Measurements from ENCODE around the gene MAP3K20. TPM values are rescaled to one million over a fixed set of nuclear protein-coding genes. Genes with fewer than 3 reads are reported as not detected.

MAP3K20 gene
- total and polyA plus RNA-seq, 10 of the 15 experiments (the other 5 are each of a cell fraction or from before 2014, with no cell fraction given), result 0.04 to 5.6 (median 2.3) TPM

DNA sequence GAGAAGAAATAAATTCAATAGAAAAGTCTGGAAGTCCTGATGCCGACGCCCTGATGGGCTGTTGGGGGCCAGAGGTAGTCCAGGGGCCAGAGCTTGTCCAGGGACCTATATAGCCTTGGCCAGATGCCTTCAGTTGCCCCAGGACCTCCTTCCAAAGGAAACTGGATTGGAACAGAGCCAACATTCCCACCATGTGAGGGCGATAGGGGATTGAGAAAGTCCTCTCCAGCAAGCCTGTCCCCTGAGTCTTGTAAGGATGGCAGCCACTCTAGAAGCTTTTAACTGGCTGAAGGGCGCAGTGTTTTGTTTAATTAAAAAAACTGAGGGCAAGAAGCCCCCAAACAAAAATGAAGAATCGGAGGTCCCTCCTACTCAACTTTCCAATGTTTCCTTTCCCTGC is 224.1 kb downstream of the MAP3K20 start:
- ChIA-PET CTCF (interaction anchor here (1.3 kb wide), 1 partner anchor 102 kb away, joined by 3 read pairs; no protein-coding TSS in a partner anchor), POLR2A (no interaction called here), RAD21 (ENCODE audit: unreplicated experiment) (no interaction called here), SMC1A (ENCODE audit: uncharacterized antibody, unreplicated experiment) (no interaction called here)
- ATAC-seq, result no peak
- no peak overlapping the region for H2AFZ ChIP-seq (ENCODE audit: control insufficient read depth, low read depth, low read length)
- in situ Hi-C loops (cut with MboI), result no loop called here
- BruUV-seq (replicated peaks), result no TSS peak
- peaks cover 23% of the 10 kb centered on the region; the same call in 2 of the 3 replicates for H3K9me3 ChIP-seq (replicated peaks; ENCODE audit: control insufficient read depth, insufficient read depth, low read length)
- no peak overlapping the region for H3K9ac ChIP-seq (ENCODE audit: control insufficient read depth, insufficient read depth, low read length)
- TF ChIP-seq, protein P1, sequence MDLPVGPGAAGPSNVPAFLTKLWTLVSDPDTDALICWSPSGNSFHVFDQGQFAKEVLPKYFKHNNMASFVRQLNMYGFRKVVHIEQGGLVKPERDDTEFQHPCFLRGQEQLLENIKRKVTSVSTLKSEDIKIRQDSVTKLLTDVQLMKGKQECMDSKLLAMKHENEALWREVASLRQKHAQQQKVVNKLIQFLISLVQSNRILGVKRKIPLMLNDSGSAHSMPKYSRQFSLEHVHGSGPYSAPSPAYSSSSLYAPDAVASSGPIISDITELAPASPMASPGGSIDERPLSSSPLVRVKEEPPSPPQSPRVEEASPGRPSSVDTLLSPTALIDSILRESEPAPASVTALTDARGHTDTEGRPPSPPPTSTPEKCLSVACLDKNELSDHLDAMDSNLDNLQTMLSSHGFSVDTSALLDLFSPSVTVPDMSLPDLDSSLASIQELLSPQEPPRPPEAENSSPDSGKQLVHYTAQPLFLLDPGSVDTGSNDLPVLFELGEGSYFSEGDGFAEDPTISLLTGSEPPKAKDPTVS (IDR thresholded peaks at IDR 0.05; ENCODE audit: low read depth, low read length), result no peak
- TF ChIP-seq SMAD1 (IDR thresholded peaks at IDR 0.05; ENCODE audit: low read depth, partially characterized antibody) (no peak), DPF2 (IDR thresholded peaks at IDR 0.05) (no peak), LARP7 (IDR thresholded peaks at IDR 0.05) (no peak), MYB (IDR thresholded peaks at IDR 0.05; ENCODE audit: borderline replicate concordance, low read depth, low read length) (no peak), NRF1 (conservative IDR thresholded peaks at IDR 0.05; ENCODE audit: low read depth, low read length) (no peak), SIN3A (IDR thresholded peaks at IDR 0.05; ENCODE audit: low read depth, low read length) (no peak), ZNF24 (IDR thresholded peaks at IDR 0.05) (no peak), IKZF2 (IDR thresholded peaks at IDR 0.05) (no peak), FOXM1 (IDR thresholded peaks at IDR 0.05; ENCODE audit: low read depth, low read length) (no peak), RB1 (IDR thresholded peaks at IDR 0.05; ENCODE audit: borderline replicate concordance) (no peak), NBN (IDR thresholded peaks at IDR 0.05) (no peak), NFXL1 (IDR thresholded peaks at IDR 0.05; ENCODE audit: borderline replicate concordance) (no peak), SRF (IDR thresholded peaks at IDR 0.05; ENCODE audit: low read depth in 2 of 2, low read length in 2 of 2) (no peak)
- TF ChIP-seq, protein P2, sequence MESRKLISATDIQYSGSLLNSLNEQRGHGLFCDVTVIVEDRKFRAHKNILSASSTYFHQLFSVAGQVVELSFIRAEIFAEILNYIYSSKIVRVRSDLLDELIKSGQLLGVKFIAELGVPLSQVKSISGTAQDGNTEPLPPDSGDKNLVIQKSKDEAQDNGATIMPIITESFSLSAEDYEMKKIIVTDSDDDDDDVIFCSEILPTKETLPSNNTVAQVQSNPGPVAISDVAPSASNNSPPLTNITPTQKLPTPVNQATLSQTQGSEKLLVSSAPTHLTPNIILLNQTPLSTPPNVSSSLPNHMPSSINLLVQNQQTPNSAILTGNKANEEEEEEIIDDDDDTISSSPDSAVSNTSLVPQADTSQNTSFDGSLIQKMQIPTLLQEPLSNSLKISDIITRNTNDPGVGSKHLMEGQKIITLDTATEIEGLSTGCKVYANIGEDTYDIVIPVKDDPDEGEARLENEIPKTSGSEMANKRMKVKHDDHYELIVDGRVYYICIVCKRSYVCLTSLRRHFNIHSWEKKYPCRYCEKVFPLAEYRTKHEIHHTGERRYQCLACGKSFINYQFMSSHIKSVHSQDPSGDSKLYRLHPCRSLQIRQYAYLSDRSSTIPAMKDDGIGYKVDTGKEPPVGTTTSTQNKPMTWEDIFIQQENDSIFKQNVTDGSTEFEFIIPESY (IDR thresholded peaks at IDR 0.05), result no peak
- TF ChIP-seq, protein P3, sequence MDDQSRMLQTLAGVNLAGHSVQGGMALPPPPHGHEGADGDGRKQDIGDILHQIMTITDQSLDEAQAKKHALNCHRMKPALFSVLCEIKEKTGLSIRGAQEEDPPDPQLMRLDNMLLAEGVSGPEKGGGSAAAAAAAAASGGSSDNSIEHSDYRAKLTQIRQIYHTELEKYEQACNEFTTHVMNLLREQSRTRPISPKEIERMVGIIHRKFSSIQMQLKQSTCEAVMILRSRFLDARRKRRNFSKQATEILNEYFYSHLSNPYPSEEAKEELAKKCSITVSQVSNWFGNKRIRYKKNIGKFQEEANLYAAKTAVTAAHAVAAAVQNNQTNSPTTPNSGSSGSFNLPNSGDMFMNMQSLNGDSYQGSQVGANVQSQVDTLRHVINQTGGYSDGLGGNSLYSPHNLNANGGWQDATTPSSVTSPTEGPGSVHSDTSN (IDR thresholded peaks at IDR 0.05; ENCODE audit: insufficient replicate concordance, low read depth, low read length), result no peak
- H3K4me1 ChIP-seq (ENCODE audit: control insufficient read depth, insufficient read depth, low read length), result no peaks in the 10 kb centered on the region; the same call in 1 of the 2 replicates
- no peak overlapping the region for H3K4me3 ChIP-seq
- no peak for FAIRE-seq
- H3K27ac ChIP-seq (ENCODE audit: control insufficient read depth, insufficient read depth), result no peak overlapping the region
- no peaks in the 10 kb centered on the region for H4K20me1 ChIP-seq (ENCODE audit: control insufficient read depth, insufficient read depth)
- no peaks in the 10 kb centered on the region for H3K27me3 ChIP-seq (replicated peaks in 1 of 2; ENCODE audit: control insufficient read depth in 2 of 2, insufficient read depth in 2 of 2, low read length in 1 of 2)
- intact Hi-C loops (cut with micrococcal nuclease; ENCODE audit: unreplicated experiment), result no loop called here
- H3K36me3 ChIP-seq (ENCODE audit: control insufficient read depth in 2 of 2, insufficient read depth in 2 of 2, low read length in 1 of 2), result no peaks in the 10 kb centered on the region
- WGBS (ENCODE audit: insufficient coverage, insufficient replicate concordance, low lambda C conversion rate, missing lambda C conversion rate), result 44% methylated on average over 5 of the region's 5 CpGs
- no peak for DNase-seq (ENCODE audit: low read depth, low spot score)
- H3K79me2 ChIP-seq (ENCODE audit: control insufficient read depth, insufficient read depth, low read length), result no peaks in the 10 kb centered on the region
- no peak overlapping the region for H3K4me2 ChIP-seq (ENCODE audit: control insufficient read depth, insufficient read depth)
